Measurements from ENCODE around the gene RAB29. TPM values are rescaled to one million over a fixed set of nuclear protein-coding genes. Genes with fewer than 3 reads are reported as not detected.

The RAB29 gene
- total and polyA plus RNA-seq, 2 donors (not counting 1 experiment from before 2014, with no cell fraction given), result 34.5 to 35.2 TPM

GRCh38 chr1:205719015-205719414 is 56.3 kb downstream of the RAB29 start:
- no peak overlapping the region for H3K27ac ChIP-seq (ENCODE audit: insufficient read depth, low read length)
- no peaks in the 10 kb centered on the region for H3K9me3 ChIP-seq (ENCODE audit: control insufficient read depth, insufficient read depth, low read depth, low read length)
- H2AFZ ChIP-seq (ENCODE audit: low read length), result no peak overlapping the region
- H3K4me1 ChIP-seq (ENCODE audit: control insufficient read depth, extremely low read depth, insufficient read depth, low read length), result no peaks in the 10 kb centered on the region
- peaks cover 12% of the 10 kb centered on the region for H3K36me3 ChIP-seq (ENCODE audit: control insufficient read depth, insufficient read depth, low read length)
- no peak for TF ChIP-seq CTCF (conservative IDR thresholded peaks at IDR 0.05 in 1 of 2, IDR thresholded peaks at IDR 0.05 in 1 of 2; ENCODE audit: low read depth in 1 of 2, low read length in 2 of 2)
- no peak for TF ChIP-seq EZH2 (IDR thresholded peaks at IDR 0.05; ENCODE audit: low read length, missing control alignments)
- H4K20me1 ChIP-seq (ENCODE audit: control insufficient read depth, extremely low read depth, insufficient read depth, low read length), result no peaks in the 10 kb centered on the region
- H3K79me2 ChIP-seq (ENCODE audit: control insufficient read depth, insufficient read depth, low read length), result peaks cover 2% of the 10 kb centered on the region
- no peak overlapping the region for H3K4me2 ChIP-seq (ENCODE audit: extremely low read depth, insufficient read depth, low read length)
- no peak overlapping the region for H3K4me3 ChIP-seq (replicated peaks in 1 of 4; ENCODE audit: control extremely low read depth in 1 of 4, insufficient read depth in 1 of 4, low read depth in 3 of 4, low read length in 4 of 4)
- DNase-seq (ENCODE audit: low read depth in 2 of 2), result no peak
- H3K9ac ChIP-seq (ENCODE audit: insufficient read depth, low read length), result no peak overlapping the region
- no peaks in the 10 kb centered on the region for H3K27me3 ChIP-seq (ENCODE audit: control insufficient read depth, insufficient read depth, low read length)

Other genes with a start within 250 kb of the RAB29 start
- gene ELK4, start 143.5 kb downstream of the RAB29 start, total RNA-seq, result 11.0 and 11.7 TPM in 2 replicates
- gene ELK4, start 143.5 kb downstream of the RAB29 start, polyA plus RNA-seq, result 8.0 and 11.8 TPM in 2 replicates
- gene SLC45A3, start 95.0 kb downstream of the RAB29 start, total RNA-seq, result 1.5 and 2.3 TPM in 2 replicates
- gene SLC45A3, start 95.0 kb downstream of the RAB29 start, polyA plus RNA-seq, result 0.90 and 1.1 TPM in 2 replicates
- gene NUCKS1, start 25.3 kb downstream of the RAB29 start, total RNA-seq, result 98.1 and 113 TPM in 2 replicates
- gene NUCKS1, start 25.3 kb downstream of the RAB29 start, polyA plus RNA-seq, result 113 and 137 TPM in 2 replicates
- gene SLC41A1, start 37.7 kb upstream of the RAB29 start, total RNA-seq, result 14.6 and 24.6 TPM in 2 replicates
- gene SLC41A1, start 37.7 kb upstream of the RAB29 start, polyA plus RNA-seq, result 28.5 and 28.9 TPM in 2 replicates
- gene PM20D1, start 74.7 kb upstream of the RAB29 start, total RNA-seq, result not detected in 2 replicates
- 0.02 TPM in 1 of 2 replicates, not detected in the other for gene PM20D1, start 74.7 kb upstream of the RAB29 start, polyA plus RNA-seq
- not detected in 2 replicates for gene SLC26A9, start 168.0 kb upstream of the RAB29 start, total RNA-seq
- not detected in 2 replicates for gene SLC26A9, start 168.0 kb upstream of the RAB29 start, polyA plus RNA-seq
- gene RAB7B, start 227.9 kb upstream of the RAB29 start, total RNA-seq, result 5.4 and 9.1 TPM in 2 replicates
- gene RAB7B, start 227.9 kb upstream of the RAB29 start, polyA plus RNA-seq, result 15.5 and 20.1 TPM in 2 replicates
- gene CTSE, start 248.4 kb upstream of the RAB29 start, total RNA-seq, result not detected in 2 replicates
- not detected in 2 replicates for gene CTSE, start 248.4 kb upstream of the RAB29 start, polyA plus RNA-seq